ENCODE results near the gene NDUFB8.
"Not testable (repeated sequence)": the region's sequence is repeated elsewhere in the genome, so short reads cannot be mapped to it uniquely, and the experiment has no call there.

The NDUFB8 gene

DNA sequence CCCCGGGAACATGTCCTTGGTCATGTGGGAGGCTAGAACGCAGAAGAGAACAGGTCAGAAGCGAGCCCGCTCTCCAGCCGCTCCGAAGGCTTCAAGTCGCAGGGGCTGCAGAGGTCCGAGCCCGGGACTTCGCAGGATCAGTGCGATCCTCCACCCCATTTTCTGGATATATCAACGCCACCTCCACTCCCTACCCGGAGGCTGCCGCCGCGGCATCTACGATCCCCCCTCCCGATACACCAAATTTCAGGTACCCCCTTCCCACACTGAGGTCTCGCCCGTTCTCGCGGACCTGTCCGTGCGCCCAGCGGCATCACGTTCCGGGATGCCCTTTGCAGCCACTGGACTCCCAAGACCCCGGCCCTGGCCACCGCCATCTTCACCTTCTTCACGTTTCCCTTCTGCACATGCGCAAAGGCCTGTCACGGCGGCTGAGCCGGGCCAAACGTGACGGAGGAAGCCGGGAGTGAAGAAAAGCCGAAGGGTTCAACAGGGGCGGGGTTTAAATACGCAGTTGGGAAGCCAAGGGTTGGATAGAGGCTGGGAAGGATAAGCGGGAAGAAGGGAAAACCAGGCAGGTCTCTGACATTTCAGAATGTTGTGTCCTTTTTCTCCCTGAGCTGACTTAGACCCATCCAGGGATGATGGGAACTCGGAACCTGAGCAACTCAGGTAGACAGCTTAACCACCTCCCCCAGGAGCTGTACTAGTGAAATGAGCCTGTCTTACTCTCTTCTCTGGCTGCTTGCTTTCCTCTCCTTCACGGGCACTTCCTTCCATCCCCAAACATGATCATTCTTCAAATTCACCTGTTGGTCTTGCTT, at the start of gene NDUFB8:
TSS of gene NDUFB8 (minus strand) at position 397 of the 824 bp plus-strand sequence. CDS start at position 377, 20 bp downstream.
- Histone ChIP-seq H2AFZ (ENCODE audit: low read depth, low read length) (peak within 1 kb of the TSS; percentile 95), H3K27ac (ENCODE audit: low read length) (peak within 1 kb of the TSS; percentile 92), H4K20me1 (ENCODE audit: insufficient read depth, low read length) (peaks cover 10% of the 10 kb centered on the region; the same call in 1 of the 2 replicates), H3K4me3 (ENCODE audit: low read depth in 1 of 2, low read length in 2 of 2) (peak within 1 kb of the TSS; percentile 88), H3K9ac (ENCODE audit: low read depth, low read length) (peak within 1 kb of the TSS; percentile 82), H3K4me2 (ENCODE audit: insufficient read depth, low read length) (peak within 1 kb of the TSS; percentile 77), H3K9me3 (ENCODE audit: insufficient read depth, low read length, severe bottlenecking) (no peaks in the 10 kb centered on the region), H3K27me3 (ENCODE audit: insufficient read depth, low read length, poor library complexity) (no peaks in the 10 kb centered on the region), H3K79me2 (ENCODE audit: insufficient read depth, low read length) (peaks cover 42% of the 10 kb centered on the region), H3K36me3 (ENCODE audit: insufficient read depth, low read length) (peaks cover 38% of the 10 kb centered on the region), H3K4me1 (ENCODE audit: insufficient read depth, low read length) (peaks cover 53% of the 10 kb centered on the region)
- no peak for TF ChIP-seq EZH2 (IDR thresholded peaks at IDR 0.05; ENCODE audit: borderline replicate concordance, low read depth, low read length, severe bottlenecking)
- TF ChIP-seq, protein P1, sequence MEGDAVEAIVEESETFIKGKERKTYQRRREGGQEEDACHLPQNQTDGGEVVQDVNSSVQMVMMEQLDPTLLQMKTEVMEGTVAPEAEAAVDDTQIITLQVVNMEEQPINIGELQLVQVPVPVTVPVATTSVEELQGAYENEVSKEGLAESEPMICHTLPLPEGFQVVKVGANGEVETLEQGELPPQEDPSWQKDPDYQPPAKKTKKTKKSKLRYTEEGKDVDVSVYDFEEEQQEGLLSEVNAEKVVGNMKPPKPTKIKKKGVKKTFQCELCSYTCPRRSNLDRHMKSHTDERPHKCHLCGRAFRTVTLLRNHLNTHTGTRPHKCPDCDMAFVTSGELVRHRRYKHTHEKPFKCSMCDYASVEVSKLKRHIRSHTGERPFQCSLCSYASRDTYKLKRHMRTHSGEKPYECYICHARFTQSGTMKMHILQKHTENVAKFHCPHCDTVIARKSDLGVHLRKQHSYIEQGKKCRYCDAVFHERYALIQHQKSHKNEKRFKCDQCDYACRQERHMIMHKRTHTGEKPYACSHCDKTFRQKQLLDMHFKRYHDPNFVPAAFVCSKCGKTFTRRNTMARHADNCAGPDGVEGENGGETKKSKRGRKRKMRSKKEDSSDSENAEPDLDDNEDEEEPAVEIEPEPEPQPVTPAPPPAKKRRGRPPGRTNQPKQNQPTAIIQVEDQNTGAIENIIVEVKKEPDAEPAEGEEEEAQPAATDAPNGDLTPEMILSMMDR (IDR thresholded peaks at IDR 0.05; ENCODE audit: borderline replicate concordance, extremely low read depth, low read length, poor library complexity, severe bottlenecking) = no peak
- DNase-seq = peak; percentile 90
- peak; percentile 86 for ATAC-seq (ENCODE audit: insufficient read depth, low read depth)

DNA sequence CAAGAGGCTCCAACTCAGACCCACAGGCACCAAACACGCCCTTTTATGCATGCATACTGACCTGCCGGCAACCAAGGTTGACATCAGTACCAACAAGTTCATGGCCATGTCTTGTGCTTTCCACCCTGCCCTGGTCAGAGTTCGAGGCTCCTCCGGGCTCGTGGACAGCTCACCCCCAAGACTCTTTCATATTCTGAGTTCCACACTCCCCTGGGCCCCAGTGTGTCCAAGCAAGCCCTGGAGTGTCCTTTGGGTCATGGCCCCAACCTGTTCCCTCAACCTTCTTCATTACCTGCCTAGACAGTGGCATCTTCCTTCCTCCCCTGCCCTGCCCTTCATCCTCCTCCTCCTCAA, 46.6 kb upstream of the NDUFB8 start:
- Histone ChIP-seq H3K36me3 (ENCODE audit: insufficient read depth, low read length) (no peaks in the 10 kb centered on the region), H3K27ac (ENCODE audit: low read length) (no peak overlapping the region), H3K27me3 (ENCODE audit: insufficient read depth, low read length, poor library complexity) (peaks cover 7% of the 10 kb centered on the region), H3K4me1 (ENCODE audit: insufficient read depth, low read length) (no peaks in the 10 kb centered on the region), H3K4me2 (ENCODE audit: insufficient read depth, low read length) (no peak overlapping the region), H4K20me1 (ENCODE audit: insufficient read depth, low read length) (no peaks in the 10 kb centered on the region), H2AFZ (ENCODE audit: low read depth, low read length) (no peak overlapping the region), H3K79me2 (ENCODE audit: insufficient read depth, low read length) (no peaks in the 10 kb centered on the region), H3K9me3 (ENCODE audit: insufficient read depth, low read length, severe bottlenecking) (no peaks in the 10 kb centered on the region), H3K9ac (ENCODE audit: low read depth, low read length) (no peak overlapping the region), H3K4me3 (ENCODE audit: low read depth in 1 of 2, low read length in 2 of 2) (no peak overlapping the region)
- ATAC-seq (ENCODE audit: insufficient read depth, low read depth) (no peak), DNase-seq (no peak)
- TF ChIP-seq, protein P1 (IDR thresholded peaks at IDR 0.05; ENCODE audit: borderline replicate concordance, extremely low read depth, low read length, poor library complexity, severe bottlenecking) = no peak
- TF ChIP-seq EZH2 (IDR thresholded peaks at IDR 0.05; ENCODE audit: borderline replicate concordance, low read depth, low read length, severe bottlenecking) = no peak

DNA sequence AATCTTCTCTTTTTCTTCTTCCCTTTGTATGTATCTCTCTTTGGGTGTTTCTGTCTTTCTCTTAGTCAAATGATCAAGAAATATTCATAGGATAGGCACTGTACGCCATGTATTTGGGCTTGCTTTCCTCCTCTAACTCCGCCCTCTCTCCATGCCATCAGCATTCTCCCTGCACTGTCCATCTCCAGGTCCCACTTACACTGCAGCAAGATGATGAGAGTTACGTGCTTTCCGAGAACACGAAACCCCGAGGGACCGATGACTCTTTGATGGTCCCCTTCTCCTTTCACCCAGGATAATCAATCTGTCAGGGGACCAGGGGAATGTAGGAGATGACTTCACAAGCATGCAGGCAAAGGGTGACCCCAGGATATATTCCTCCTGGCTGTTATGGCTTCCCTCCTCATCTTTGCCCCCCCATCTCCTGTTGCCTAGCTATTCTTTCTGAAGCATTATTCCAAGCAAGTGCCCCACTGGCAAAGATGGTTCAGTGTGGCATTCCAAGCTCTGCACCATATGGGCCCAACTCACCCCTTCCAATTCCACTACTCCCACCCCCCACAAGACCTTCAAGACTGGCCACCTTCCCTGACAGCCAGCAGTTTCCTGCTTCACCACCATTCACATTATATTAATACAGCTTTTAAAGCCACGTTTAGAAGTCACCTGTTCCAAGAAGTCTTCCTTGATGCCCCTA, 46.1 kb upstream of the NDUFB8 start:
- Histone ChIP-seq H3K4me1 (ENCODE audit: insufficient read depth, low read length) (no peaks in the 10 kb centered on the region), H2AFZ (ENCODE audit: low read depth, low read length) (no peak overlapping the region), H3K36me3 (ENCODE audit: insufficient read depth, low read length) (no peaks in the 10 kb centered on the region), H3K79me2 (ENCODE audit: insufficient read depth, low read length) (no peaks in the 10 kb centered on the region), H3K27me3 (ENCODE audit: insufficient read depth, low read length, poor library complexity) (peaks cover 7% of the 10 kb centered on the region), H3K9ac (ENCODE audit: low read depth, low read length) (no peak overlapping the region), H4K20me1 (ENCODE audit: insufficient read depth, low read length) (no peaks in the 10 kb centered on the region), H3K9me3 (ENCODE audit: insufficient read depth, low read length, severe bottlenecking) (no peaks in the 10 kb centered on the region), H3K4me2 (ENCODE audit: insufficient read depth, low read length) (no peak overlapping the region), H3K4me3 (ENCODE audit: low read depth in 1 of 2, low read length in 2 of 2) (no peak overlapping the region), H3K27ac (ENCODE audit: low read length) (no peak overlapping the region)
- TF ChIP-seq, protein P1 (IDR thresholded peaks at IDR 0.05; ENCODE audit: borderline replicate concordance, extremely low read depth, low read length, poor library complexity, severe bottlenecking) = no peak
- no peak for TF ChIP-seq EZH2 (IDR thresholded peaks at IDR 0.05; ENCODE audit: borderline replicate concordance, low read depth, low read length, severe bottlenecking)
- ATAC-seq (ENCODE audit: insufficient read depth, low read depth) = no peak
- no peak for DNase-seq

DNA sequence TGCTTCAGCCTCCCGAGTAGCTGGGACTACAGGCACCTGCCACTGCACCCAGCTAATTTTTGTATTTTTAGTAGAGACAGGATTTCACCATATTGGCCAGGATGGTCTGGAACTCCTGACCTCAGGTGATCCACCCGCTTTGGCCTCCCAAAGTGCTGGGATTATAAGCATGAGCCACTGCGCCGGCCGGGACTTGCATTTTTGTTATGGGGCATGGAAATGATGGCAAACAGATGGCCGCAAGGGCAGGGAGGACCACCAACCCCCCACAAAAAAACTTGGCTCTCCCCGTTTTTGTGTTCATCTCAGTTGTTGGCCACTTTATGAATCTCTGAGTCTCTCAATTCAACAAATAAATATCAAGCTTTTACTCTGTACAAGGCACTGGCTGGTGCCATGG, 45.5 kb upstream of the NDUFB8 start:
- not testable (repeated sequence) for H3K9ac ChIP-seq (ENCODE audit: low read depth, low read length); H3K9me3 ChIP-seq (ENCODE audit: insufficient read depth, low read length, severe bottlenecking); H3K27me3 ChIP-seq (ENCODE audit: insufficient read depth, low read length, poor library complexity); H3K4me3 ChIP-seq (ENCODE audit: low read depth in 1 of 2, low read length in 2 of 2); H3K4me2 ChIP-seq (ENCODE audit: insufficient read depth, low read length); H3K4me1 ChIP-seq (ENCODE audit: insufficient read depth, low read length); H3K79me2 ChIP-seq (ENCODE audit: insufficient read depth, low read length); ATAC-seq (ENCODE audit: insufficient read depth, low read depth); H3K27ac ChIP-seq (ENCODE audit: low read length); H2AFZ ChIP-seq (ENCODE audit: low read depth, low read length); H4K20me1 ChIP-seq (ENCODE audit: insufficient read depth, low read length); DNase-seq; H3K36me3 ChIP-seq (ENCODE audit: insufficient read depth, low read length)
